Measurements from ENCODE around the gene AP1B1.

The AP1B1 gene

DNA sequence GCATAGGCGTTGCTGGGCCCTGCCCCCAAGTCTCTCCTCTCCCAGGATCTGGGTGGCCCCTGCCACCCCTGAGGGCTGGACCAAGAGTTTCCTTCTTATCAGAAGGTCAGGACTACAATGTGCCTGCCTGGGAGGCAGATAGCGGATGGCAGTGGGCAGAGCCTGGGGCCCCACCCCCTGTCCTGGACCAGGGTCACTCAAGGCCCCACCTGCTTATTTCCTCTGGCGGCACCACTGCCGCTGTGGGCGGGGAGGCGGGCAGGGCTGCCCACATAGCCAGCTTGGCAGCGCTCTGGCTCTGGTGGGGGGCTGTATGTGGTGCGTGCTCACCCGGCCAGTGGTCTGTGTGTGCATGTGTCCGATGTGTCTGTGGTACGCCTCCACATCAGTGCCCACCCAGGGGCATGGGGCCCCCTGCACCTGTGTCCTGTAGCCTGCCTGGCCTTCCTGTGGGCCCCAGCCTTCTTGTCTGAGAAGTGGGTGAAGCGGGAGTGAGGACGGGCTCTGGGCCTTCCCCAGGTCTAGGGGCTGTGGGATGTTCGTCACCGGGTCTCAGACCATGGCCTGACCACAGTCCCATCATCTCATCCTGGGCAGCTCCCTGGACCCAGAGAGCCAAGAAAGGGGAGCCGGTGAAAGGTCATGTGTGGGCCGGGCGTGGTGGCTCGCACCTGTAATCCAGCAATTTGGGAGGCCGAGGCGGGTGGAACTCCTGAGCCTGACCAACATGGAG is 78.9 kb downstream of the AP1B1 start:
- peaks cover 53% of the 10 kb centered on the region for H3K4me1 ChIP-seq (ENCODE audit: control insufficient read depth, insufficient read depth, low read length)
- H3K27me3 ChIP-seq (ENCODE audit: control insufficient read depth, insufficient read depth, low read length): peaks cover 12% of the 10 kb centered on the region
- H3K9ac ChIP-seq (ENCODE audit: low read depth, low read length): peak overlapping the region; percentile 76
- H3K4me3 ChIP-seq (ENCODE audit: low read length): peak overlapping the region; percentile 90
- H3K9me3 ChIP-seq (replicated peaks; ENCODE audit: low read length): no peaks in the 10 kb centered on the region
- peak overlapping the region; percentile 99 for H3K4me2 ChIP-seq (ENCODE audit: low read length)
- H3K36me3 ChIP-seq (ENCODE audit: insufficient read depth, low read length): peaks cover 12% of the 10 kb centered on the region

DNA sequence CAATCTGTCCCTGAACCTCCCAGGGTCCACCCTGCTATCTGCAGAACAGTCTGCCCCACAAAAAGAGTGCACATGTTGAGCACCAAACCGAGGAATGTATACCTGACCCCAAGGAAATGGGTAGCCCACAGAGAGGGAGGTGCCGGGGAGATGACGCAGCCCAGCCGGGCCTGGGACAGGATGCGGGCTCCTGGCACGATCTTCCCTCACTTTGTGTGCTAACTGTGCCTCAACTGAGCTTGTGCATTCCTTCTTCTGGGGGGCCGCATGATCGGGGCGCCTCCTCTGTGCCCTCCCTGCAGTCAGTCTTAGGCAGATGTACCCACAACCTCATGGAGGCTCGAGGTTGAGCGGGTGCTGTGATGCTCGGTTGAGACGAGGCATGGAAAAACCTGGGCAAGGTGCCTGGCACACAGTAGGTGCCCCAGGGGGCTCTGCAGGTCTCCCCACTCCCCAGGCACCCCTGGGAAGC is 79.5 kb downstream of the AP1B1 start:
- Histone ChIP-seq H3K36me3 (ENCODE audit: insufficient read depth, low read length) (peaks cover 12% of the 10 kb centered on the region), H3K9me3 (replicated peaks; ENCODE audit: low read length) (no peaks in the 10 kb centered on the region), H3K4me2 (ENCODE audit: low read length) (peak overlapping the region; percentile 99), H3K4me1 (ENCODE audit: control insufficient read depth, insufficient read depth, low read length) (peaks cover 52% of the 10 kb centered on the region), H3K4me3 (ENCODE audit: low read length) (peak overlapping the region; percentile 90), H3K27me3 (ENCODE audit: control insufficient read depth, insufficient read depth, low read length) (peaks cover 5% of the 10 kb centered on the region), H3K9ac (ENCODE audit: low read depth, low read length) (peak overlapping the region; percentile 87)

DNA sequence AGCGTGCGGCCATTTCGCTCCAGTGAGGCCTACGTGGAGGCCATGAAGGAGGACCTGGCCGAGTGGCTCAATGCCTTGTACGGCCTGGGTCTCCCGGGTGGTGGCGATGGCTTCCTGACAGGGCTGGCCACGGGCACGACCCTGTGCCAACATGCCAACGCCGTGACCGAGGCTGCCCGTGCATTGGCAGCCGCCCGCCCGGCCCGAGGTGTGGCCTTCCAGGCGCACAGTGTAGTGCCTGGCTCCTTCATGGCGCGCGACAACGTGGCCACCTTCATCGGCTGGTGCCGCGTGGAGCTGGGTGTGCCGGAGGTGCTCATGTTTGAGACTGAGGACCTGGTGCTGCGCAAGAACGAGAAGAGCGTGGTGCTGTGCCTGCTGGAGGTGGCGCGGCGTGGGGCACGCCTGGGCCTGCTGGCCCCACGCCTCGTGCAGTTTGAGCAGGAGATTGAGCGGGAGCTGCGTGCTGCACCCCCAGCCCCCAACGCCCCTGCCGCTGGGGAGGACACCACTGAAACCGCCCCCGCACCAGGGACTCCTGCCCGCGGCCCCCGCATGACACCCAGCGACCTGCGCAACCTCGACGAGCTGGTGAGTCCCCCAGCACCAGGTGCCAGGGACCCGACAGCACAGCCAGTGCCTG is 80.1 kb downstream of the AP1B1 start:
- no peaks in the 10 kb centered on the region for H3K9me3 ChIP-seq (replicated peaks; ENCODE audit: low read length)
- H3K9ac ChIP-seq (ENCODE audit: low read depth, low read length): peak overlapping the region; percentile 87

DNA sequence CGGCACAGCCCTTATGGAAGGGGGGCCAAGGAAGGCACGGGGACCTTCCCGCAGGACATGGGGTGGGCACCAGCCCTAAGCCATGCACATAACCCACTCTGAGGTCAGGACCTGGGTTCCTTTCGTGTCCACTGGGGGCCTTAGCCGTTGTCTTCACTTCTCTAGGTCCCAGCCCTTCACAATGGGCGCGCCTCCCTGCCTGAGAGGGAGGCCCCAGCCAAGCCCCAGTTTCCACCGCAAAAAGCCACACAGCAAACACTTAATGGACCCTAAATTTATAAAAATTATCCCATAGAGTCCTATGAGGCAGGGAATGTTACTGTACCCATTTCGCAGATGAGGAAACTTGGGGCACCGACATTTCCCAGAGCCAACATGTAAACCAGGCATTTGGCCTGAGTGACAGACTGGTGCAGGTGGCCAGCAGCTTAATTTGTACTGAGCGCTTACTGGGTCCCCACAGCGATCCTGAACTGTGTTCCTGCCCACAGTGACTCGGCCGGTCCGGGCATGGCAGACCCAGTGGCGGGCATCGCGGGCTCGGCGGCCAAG is 80.7 kb downstream of the AP1B1 start:
- Histone ChIP-seq H3K4me1 (ENCODE audit: control insufficient read depth, insufficient read depth, low read length) (peaks cover 50% of the 10 kb centered on the region), H3K36me3 (ENCODE audit: insufficient read depth, low read length) (peaks cover 9% of the 10 kb centered on the region), H3K4me2 (ENCODE audit: low read length) (peak overlapping the region; percentile 99), H3K9me3 (replicated peaks; ENCODE audit: low read length) (no peaks in the 10 kb centered on the region), H3K27me3 (ENCODE audit: control insufficient read depth, insufficient read depth, low read length) (no peaks in the 10 kb centered on the region), H3K4me3 (ENCODE audit: low read length) (peak overlapping the region; percentile 90), H3K9ac (ENCODE audit: low read depth, low read length) (peak overlapping the region; percentile 87)

More for the DNA sequence above, 80.1 kb downstream of the AP1B1 start:
- H3K27me3 ChIP-seq (ENCODE audit: control insufficient read depth, insufficient read depth, low read length): no peaks in the 10 kb centered on the region
- peaks cover 52% of the 10 kb centered on the region for H3K4me1 ChIP-seq (ENCODE audit: control insufficient read depth, insufficient read depth, low read length)
- peak overlapping the region; percentile 99 for H3K4me2 ChIP-seq (ENCODE audit: low read length)
- peaks cover 12% of the 10 kb centered on the region for H3K36me3 ChIP-seq (ENCODE audit: insufficient read depth, low read length)
- peak overlapping the region; percentile 90 for H3K4me3 ChIP-seq (ENCODE audit: low read length)

DNA sequence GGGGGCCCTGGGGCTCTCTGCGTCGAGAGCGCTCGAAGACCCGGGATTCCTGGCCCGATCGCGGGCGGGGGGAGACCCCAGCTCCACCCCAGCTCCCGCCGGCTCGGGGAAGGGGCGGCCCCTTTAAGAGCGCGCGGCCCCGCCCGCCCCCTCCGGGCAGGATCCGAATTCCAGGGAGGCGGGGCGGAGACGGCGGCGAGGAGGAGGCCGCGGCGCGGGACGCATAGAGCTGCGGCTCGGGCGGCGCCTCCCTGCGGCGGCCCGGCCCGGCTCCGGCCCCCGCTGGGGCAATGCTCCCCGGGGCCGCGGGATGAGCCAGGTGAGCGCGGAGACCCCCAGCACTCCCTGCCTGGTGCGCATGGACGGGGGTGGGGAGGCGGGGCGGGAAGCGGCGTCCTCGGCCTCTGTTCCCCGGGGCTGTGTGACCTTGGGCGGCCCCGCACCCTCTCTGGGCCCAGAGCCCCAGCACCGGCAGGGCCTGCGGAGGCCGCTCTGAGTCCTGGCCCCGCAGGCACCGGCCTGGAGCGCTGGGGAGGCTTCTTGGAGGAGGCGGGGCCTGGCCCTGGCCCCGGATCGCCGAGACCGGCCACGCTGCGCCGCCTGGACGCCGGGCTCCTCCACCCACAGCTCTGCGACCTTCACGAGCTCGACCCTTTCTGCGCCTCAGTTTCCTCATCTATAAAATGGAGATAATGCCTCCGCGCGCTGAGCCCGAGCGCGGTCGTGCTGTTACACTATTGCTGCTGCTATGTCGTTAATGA is 81.4 kb downstream of the AP1B1 start:
- Histone ChIP-seq H3K9me3 (replicated peaks; ENCODE audit: low read length) (no peaks in the 10 kb centered on the region), H3K4me1 (ENCODE audit: control insufficient read depth, insufficient read depth, low read length) (peaks cover 47% of the 10 kb centered on the region), H3K4me3 (ENCODE audit: low read length) (peak overlapping the region; percentile 90), H3K9ac (ENCODE audit: low read depth, low read length) (peak overlapping the region; percentile 87), H3K36me3 (ENCODE audit: insufficient read depth, low read length) (peaks cover 3% of the 10 kb centered on the region), H3K27me3 (ENCODE audit: control insufficient read depth, insufficient read depth, low read length) (no peaks in the 10 kb centered on the region), H3K4me2 (ENCODE audit: low read length) (peak overlapping the region; percentile 99)

DNA sequence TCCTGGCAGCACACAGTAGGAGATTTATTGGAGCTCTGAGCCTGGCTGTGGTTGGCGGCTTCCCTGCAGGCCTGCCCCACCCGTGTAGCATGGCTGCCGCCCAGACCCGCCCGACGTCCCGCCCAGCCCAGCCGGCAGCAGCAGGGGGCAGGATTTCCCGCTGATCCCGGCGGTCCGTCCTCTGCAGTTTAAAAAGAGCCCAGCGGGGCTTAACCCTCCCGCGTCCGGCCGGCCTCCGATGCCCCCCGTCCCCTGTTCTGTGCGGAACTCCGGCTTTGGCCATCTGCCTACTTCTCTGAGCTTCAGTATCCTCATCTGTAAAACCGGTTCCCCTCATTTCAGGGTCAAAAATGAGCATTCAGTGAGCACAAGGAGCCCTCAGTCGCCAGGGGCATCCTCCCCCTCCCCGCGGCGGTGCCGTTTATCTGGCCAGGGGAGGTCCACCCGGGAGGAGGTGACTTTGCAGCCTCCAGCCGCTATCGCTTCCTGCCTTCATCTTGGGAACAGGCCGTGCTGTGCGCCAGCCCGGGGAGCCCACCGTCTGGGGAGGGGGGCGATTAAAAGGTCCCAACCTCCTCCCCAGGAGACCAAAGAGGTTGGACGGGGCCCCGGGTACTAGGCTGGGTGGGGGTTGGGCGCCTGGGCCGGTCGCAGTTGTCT is 82.1 kb downstream of the AP1B1 start, which contains the start of gene GAS2L1:
GAS2L1 (plus strand) TSS at position 476 of the 660 bp plus-strand sequence. CDS start 1,456 bp downstream, outside the sequence.
- no peaks in the 10 kb centered on the region for H3K9me3 ChIP-seq (replicated peaks; ENCODE audit: low read length)
- H3K4me2 ChIP-seq (ENCODE audit: low read length): peak within 1 kb of the TSS; percentile 99
- peak within 1 kb of the TSS; percentile 87 for H3K9ac ChIP-seq (ENCODE audit: low read depth, low read length)
- peaks cover 40% of the 10 kb centered on the region for H3K4me1 ChIP-seq (ENCODE audit: control insufficient read depth, insufficient read depth, low read length)
- peak within 1 kb of the TSS; percentile 90 for H3K4me3 ChIP-seq (ENCODE audit: low read length)
- H3K27me3 ChIP-seq (ENCODE audit: control insufficient read depth, insufficient read depth, low read length): no peaks in the 10 kb centered on the region
- peaks cover 4% of the 10 kb centered on the region for H3K36me3 ChIP-seq (ENCODE audit: insufficient read depth, low read length)

DNA sequence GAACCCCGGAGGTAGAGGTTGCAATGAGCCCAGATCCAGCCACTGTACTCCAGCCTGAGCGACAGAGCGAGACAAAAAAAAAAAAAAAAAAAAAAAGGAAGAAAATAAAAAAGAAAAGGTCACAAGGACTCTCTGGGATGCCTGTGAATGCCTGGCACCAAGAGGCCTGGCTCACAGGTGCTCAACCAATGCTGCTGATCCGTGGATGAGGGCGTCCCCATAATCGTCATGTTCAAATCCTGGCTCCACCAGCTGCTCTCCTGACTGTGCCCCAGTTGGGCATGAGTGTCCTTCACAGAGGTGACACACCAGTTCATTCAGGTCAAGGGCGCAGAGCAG is 82.6 kb downstream of the AP1B1 start:
- H3K36me3 ChIP-seq (ENCODE audit: insufficient read depth, low read length): peaks cover 9% of the 10 kb centered on the region

DNA sequence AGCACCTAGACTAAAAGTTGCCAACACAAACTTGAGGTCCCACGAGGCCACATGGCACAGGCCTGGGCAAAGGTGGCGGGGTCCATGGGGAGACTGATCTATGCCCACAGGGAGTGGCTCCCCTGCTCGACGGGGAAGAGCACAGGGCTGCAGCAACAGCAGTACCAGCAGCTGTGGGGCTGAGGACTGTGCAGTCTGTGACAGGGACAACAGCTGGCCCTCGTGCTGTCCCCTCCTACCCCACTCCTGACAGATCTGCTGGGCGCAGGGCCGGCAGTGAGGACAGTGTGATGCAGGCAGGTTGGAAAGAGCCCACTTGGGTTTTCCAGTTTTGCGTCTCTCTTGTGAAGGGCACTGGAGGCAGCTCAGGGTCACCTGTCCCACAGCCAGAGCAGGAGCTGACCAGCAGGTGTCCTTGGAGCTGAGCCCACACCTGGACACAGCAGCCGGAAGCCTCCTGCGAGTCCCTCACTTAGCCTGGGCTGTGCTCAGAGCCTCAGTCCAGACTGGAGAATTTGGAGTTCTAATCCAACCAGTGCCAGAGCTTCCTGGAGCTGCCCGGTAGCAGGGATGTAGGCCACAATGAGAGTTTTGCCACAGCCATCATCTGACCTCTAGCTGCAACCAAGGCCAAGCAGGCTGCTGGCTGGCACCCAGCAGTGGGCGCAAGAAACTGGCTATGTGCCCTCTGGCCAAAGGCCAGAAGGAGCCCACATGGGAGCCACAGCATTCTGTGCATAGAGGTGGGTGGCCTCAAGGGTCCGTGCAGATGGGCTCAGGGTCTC is 85.5 kb downstream of the AP1B1 start:
- H3K9me3 ChIP-seq (replicated peaks; ENCODE audit: low read length): no peaks in the 10 kb centered on the region
- H3K27me3 ChIP-seq (ENCODE audit: control insufficient read depth, insufficient read depth, low read length): no peaks in the 10 kb centered on the region
- no peak overlapping the region for H3K4me3 ChIP-seq (ENCODE audit: low read length)
- no peak overlapping the region for H3K4me2 ChIP-seq (ENCODE audit: low read length)
- no peak overlapping the region for H3K9ac ChIP-seq (ENCODE audit: low read depth, low read length)
- H3K4me1 ChIP-seq (ENCODE audit: control insufficient read depth, insufficient read depth, low read length): peaks cover 9% of the 10 kb centered on the region
- peaks cover 33% of the 10 kb centered on the region for H3K36me3 ChIP-seq (ENCODE audit: insufficient read depth, low read length)

More for the DNA sequence above, 82.6 kb downstream of the AP1B1 start:
- peak overlapping the region; percentile 99 for H3K4me2 ChIP-seq (ENCODE audit: low read length)
- H3K9ac ChIP-seq (ENCODE audit: low read depth, low read length): no peak overlapping the region
- no peaks in the 10 kb centered on the region for H3K9me3 ChIP-seq (replicated peaks; ENCODE audit: low read length)
- no peak overlapping the region for H3K4me3 ChIP-seq (ENCODE audit: low read length)
- H3K4me1 ChIP-seq (ENCODE audit: control insufficient read depth, insufficient read depth, low read length): peaks cover 36% of the 10 kb centered on the region
- no peaks in the 10 kb centered on the region for H3K27me3 ChIP-seq (ENCODE audit: control insufficient read depth, insufficient read depth, low read length)

DNA sequence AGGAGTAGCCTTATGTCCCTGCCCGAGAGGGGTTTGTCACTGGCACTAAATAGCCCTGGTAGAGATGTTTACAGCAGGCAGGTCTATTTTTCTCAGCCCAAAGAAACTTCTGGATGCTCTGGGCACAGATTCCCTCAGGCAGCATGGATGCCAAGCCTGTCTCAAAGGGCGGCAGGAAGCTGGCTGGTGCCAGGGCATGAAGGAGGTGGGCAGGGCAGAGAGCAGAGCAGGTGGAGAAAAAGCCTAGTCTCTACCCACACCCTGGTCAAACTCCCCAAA is 86.0 kb downstream of the AP1B1 start:
- H3K27me3 ChIP-seq (ENCODE audit: control insufficient read depth, insufficient read depth, low read length): no peaks in the 10 kb centered on the region
- peaks cover 38% of the 10 kb centered on the region for H3K36me3 ChIP-seq (ENCODE audit: insufficient read depth, low read length)
- H3K4me2 ChIP-seq (ENCODE audit: low read length): no peak overlapping the region
- no peak overlapping the region for H3K9ac ChIP-seq (ENCODE audit: low read depth, low read length)
- no peaks in the 10 kb centered on the region for H3K9me3 ChIP-seq (replicated peaks; ENCODE audit: low read length)
- H3K4me3 ChIP-seq (ENCODE audit: low read length): no peak overlapping the region
- H3K4me1 ChIP-seq (ENCODE audit: control insufficient read depth, insufficient read depth, low read length): peaks cover 4% of the 10 kb centered on the region

DNA sequence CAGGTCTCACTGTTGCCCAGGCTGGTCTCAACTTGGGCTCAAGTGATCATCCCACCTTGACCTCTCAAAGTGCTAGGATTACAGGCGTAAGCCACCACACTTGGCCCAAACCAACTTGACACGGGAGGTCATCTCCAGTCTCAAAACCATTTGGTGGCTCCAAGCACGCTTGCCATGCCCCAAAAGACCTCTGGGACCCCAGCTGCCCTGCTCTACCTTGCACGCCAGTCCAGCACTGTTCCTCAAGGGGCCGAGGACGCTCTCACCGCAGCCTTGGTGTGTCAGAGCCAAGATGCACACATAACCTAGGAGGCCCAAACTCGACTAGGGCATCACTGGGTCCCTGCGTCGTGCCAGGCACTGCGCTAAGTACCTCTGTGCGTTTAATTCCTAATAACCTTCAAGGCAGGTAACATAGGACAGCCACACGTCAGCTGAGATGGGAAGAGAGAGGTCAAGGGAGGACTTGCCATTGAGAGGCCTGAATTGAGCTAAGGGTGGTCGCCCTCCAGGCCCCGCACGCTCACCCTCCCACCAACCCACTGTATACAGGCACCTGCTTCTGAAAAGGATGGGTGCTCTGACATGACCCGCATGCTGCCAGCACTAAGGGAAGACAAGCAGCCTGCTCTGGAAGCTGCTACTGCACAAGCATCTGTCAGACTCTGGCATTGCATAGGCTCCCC is 86.5 kb downstream of the AP1B1 start:
- H3K36me3 ChIP-seq (ENCODE audit: insufficient read depth, low read length): peaks cover 43% of the 10 kb centered on the region
- peaks cover 3% of the 10 kb centered on the region for H3K4me1 ChIP-seq (ENCODE audit: control insufficient read depth, insufficient read depth, low read length)
- no peaks in the 10 kb centered on the region for H3K9me3 ChIP-seq (replicated peaks; ENCODE audit: low read length)
- no peak overlapping the region for H3K4me2 ChIP-seq (ENCODE audit: low read length)
- H3K27me3 ChIP-seq (ENCODE audit: control insufficient read depth, insufficient read depth, low read length): no peaks in the 10 kb centered on the region
- H3K9ac ChIP-seq (ENCODE audit: low read depth, low read length): no peak overlapping the region
- H3K4me3 ChIP-seq (ENCODE audit: low read length): no peak overlapping the region
